ENCODE results near the gene GSTM4. TPM values are rescaled to one million over a fixed set of nuclear protein-coding genes. Genes with fewer than 3 reads are reported as not detected.
"Not testable (repeated sequence)": the region's sequence is repeated elsewhere in the genome, so short reads cannot be mapped to it uniquely, and the experiment has no call there.

Gene GSTM4
- total RNA-seq, 2 experiments from 2014 or later, result 8.8 to 9.9 TPM

DNA sequence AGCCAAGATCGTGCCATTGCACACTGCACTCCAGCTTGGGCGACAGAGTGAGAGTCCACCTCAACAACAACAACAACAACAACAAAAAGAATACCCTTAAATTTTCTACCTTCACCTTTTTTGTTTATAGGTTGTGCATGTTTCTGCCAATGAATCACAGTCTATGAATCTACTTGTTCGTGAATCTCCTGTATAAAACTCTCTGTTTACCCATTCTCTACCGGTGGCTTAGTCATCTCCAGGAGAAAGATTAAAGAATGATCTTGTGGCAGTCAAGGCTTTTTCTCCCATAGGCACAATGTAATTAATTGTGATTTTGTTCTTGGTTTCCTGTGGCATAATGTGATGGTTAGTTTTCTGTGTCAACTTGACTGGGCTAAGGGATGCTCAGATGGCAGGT, 42.0 kb downstream of the GSTM4 start:
- H3K9me3 Mint-ChIP-seq; H3K4me3 Mint-ChIP-seq; DNase-seq; H3K4me1 Mint-ChIP-seq (ENCODE audit: low read depth); intact Hi-C loops (cut with micrococcal nuclease); CTCF ChIA-PET; H3K36me3 Mint-ChIP-seq (ENCODE audit: low read depth); H3K27me3 Mint-ChIP-seq (ENCODE audit: low read depth); H3K27ac Mint-ChIP-seq: not testable (repeated sequence)

DNA sequence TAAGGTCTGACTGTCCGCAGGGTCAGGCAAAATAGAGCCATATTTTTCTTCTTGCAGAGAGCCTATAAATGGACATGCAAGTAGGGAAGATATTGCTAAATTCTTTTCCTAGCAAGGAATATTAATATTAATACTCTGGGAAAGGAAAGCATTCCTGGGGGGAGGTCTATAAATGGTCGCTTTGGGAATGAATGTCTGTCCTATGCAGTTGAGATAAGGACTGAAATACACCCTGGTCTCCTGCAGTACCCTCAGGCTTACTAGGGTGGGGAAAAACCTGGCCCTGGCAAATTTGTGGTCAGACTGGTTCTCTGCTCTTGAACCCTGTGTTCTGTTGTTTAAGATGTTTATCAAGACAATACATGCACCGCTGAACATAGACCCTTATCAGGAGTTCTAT, 47.0 kb downstream of the GSTM4 start:
- H3K27ac Mint-ChIP-seq; H3K4me1 Mint-ChIP-seq (ENCODE audit: low read depth); H3K9me3 Mint-ChIP-seq; DNase-seq; intact Hi-C loops (cut with micrococcal nuclease); CTCF ChIA-PET; H3K27me3 Mint-ChIP-seq (ENCODE audit: low read depth); H3K4me3 Mint-ChIP-seq; H3K36me3 Mint-ChIP-seq (ENCODE audit: low read depth): not testable (repeated sequence)

- intact Hi-C loops (cut with micrococcal nuclease), result no loop called here
- no peaks in the 10 kb centered on the region for H3K27me3 Mint-ChIP-seq (ENCODE audit: low read depth)
- H3K36me3 Mint-ChIP-seq (ENCODE audit: low read depth), result no peaks in the 10 kb centered on the region
- no peak overlapping the region for H3K27ac Mint-ChIP-seq
- H3K9me3 Mint-ChIP-seq, result peaks cover 14% of the 10 kb centered on the region
- no peak overlapping the region for H3K4me3 Mint-ChIP-seq
- CTCF ChIA-PET, result interaction anchor here (0.6 to 0.7 kb wide), 2 partner anchors 158 to 171 kb away, joined by 3 to 4 read pairs; no protein-coding TSS in a partner anchor
- no peaks in the 10 kb centered on the region for H3K4me1 Mint-ChIP-seq (ENCODE audit: low read depth)
- DNase-seq, result no peak
Observed at GRCh38 chr1:109704173-109704572, 48.3 kb downstream of the GSTM4 start.

DNA sequence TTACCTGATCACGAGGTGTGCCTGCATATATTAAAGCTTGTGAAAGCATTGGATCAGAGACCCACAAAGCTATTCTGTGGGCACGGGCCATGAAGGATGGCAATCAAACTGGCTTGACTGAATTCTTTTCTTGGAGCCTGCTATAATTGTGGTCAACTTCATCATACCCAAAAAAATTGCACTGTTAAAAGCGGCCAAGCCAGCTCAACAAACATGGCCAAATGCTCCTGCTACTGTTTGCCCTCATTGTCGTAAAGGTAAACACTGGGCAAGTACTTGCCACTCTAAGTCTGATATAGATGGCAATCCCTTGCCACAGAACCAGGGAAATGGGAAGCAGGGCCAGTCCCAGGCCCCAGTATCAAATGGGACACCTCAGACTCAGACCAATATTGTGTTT, 49.5 kb downstream of the GSTM4 start:
- Mint-ChIP-seq H3K4me1 (ENCODE audit: low read depth) (no peaks in the 10 kb centered on the region), H3K4me3 (no peak overlapping the region), H3K9me3 (peaks cover 18% of the 10 kb centered on the region), H3K27me3 (ENCODE audit: low read depth) (no peaks in the 10 kb centered on the region), H3K27ac (no peak overlapping the region), H3K36me3 (ENCODE audit: low read depth) (no peaks in the 10 kb centered on the region)
- DNase-seq, result no peak
- CTCF ChIA-PET, result interaction anchor here (0.7 kb wide), 1 partner anchor 65 kb away, joined by 3 read pairs; no protein-coding TSS in a partner anchor
- intact Hi-C loops (cut with micrococcal nuclease), result no loop called here

DNA sequence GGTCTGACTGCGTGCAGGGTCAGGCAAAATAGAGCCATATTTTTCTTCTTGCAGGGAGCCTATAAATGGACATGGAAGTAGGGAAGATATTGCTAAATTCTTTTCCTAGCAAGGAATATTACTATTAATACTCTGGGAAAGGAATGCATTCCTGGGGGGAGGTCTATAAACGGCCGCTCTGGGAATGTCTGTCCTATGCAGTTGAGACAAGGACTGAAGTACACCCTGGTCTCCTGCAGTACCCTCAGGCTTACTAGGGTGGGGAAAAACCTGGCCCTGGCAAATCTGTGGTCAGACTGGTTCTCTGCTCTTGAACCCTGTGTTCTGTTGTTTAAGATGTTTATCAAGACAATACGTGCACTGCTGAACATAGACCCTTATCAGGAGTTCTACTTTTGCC, 53.0 kb downstream of the GSTM4 start:
- DNase-seq; intact Hi-C loops (cut with micrococcal nuclease); H3K4me3 Mint-ChIP-seq; CTCF ChIA-PET; H3K27me3 Mint-ChIP-seq (ENCODE audit: low read depth); H3K36me3 Mint-ChIP-seq (ENCODE audit: low read depth); H3K27ac Mint-ChIP-seq; H3K4me1 Mint-ChIP-seq (ENCODE audit: low read depth): not testable (repeated sequence)
- H3K9me3 Mint-ChIP-seq, result peaks cover 15% of the 10 kb centered on the region

GRCh38 chr1:109709822-109710221, 53.9 kb downstream of the GSTM4 start:
- H3K4me3 Mint-ChIP-seq; H3K27ac Mint-ChIP-seq; CTCF ChIA-PET; DNase-seq; intact Hi-C loops (cut with micrococcal nuclease); H3K36me3 Mint-ChIP-seq (ENCODE audit: low read depth); H3K4me1 Mint-ChIP-seq (ENCODE audit: low read depth): not testable (repeated sequence)
- peaks cover 15% of the 10 kb centered on the region for H3K9me3 Mint-ChIP-seq
- H3K27me3 Mint-ChIP-seq (ENCODE audit: low read depth), result peaks cover 13% of the 10 kb centered on the region

Other genes starting within 250 kb of the GSTM4 start
- gene PSMA5, start 229.7 kb upstream of the GSTM4 start, total RNA-seq, result 100 to 1,000 TPM; 181 to 202 TPM
- under 1 TPM in 1 of 2 experiments, not detected in 1; 0.05 TPM for gene SYPL2, start 189.6 kb upstream of the GSTM4 start, total RNA-seq
- gene ATXN7L2, start 172.2 kb upstream of the GSTM4 start, total RNA-seq, result 10 to 100 TPM; 15.2 to 16.4 TPM
- 1 to 10 TPM; 6.6 to 8.5 TPM for gene CYB561D1, start 162.0 kb upstream of the GSTM4 start, total RNA-seq
- gene AMIGO1, start 146.4 kb upstream of the GSTM4 start, total RNA-seq, result 1 to 10 TPM; 1.5 to 1.7 TPM
- under 1 TPM in 1 of 2 experiments, not detected in 1; 0.31 TPM for gene GPR61, start 116.2 kb upstream of the GSTM4 start, total RNA-seq
- gene GNAI3, start 107.5 kb upstream of the GSTM4 start, total RNA-seq, result 1 to 10 TPM; 8.0 to 8.5 TPM
- under 1 TPM; 0.22 to 0.50 TPM for gene GNAT2, start 36.5 kb upstream of the GSTM4 start, total RNA-seq
- gene AMPD2, start 36.3 kb upstream of the GSTM4 start, total RNA-seq, result 10 to 100 TPM; 41.3 to 56.9 TPM
- 10 to 100 TPM; 14.2 to 14.3 TPM for gene GSTM2, start 12.0 kb downstream of the GSTM4 start, total RNA-seq
- gene GSTM1, start 31.7 kb downstream of the GSTM4 start, total RNA-seq, result not detected
- gene GSTM5, start 56.2 kb downstream of the GSTM4 start, total RNA-seq, result not detected
- 1 to 10 TPM; 4.7 to 4.8 TPM for gene GSTM3, start 84.9 kb downstream of the GSTM4 start, total RNA-seq
- gene EPS8L3, start 107.8 kb downstream of the GSTM4 start, total RNA-seq, result not detected